Gastroesophageal sphincter (tissue), 4 donors: ENCODE measurements around the gene STXBP1. TPM values are rescaled to one million over a fixed set of nuclear protein-coding genes. Genes with fewer than 3 reads are reported as not detected.

ENCODE experiments used
- ATAC-seq: fragments of 150-250 bp; one replicate; pipeline ENCODE4 v1.9.1; 2016; ENCODE audit warnings: mild to moderate bottlenecking, moderate library complexity
- H3K27ac ChIP-seq, 4 donors: fragments of 200-600 bp; sonication (generic) in 3 of 4; 1 replicate in 3 of 4; 2 replicates in 1 of 4; pipeline ENCODE4 v1.5.1; 2016 to 2019
- H3K27me3 ChIP-seq: fragments of 200-600 bp; sonication (generic); one replicate; pipeline ENCODE4 v1.5.1; 2019
- H3K36me3 ChIP-seq, 2 donors: fragments of 200-600 bp; sonication (generic); one replicate each; pipeline ENCODE4 v1.5.1; 2019; ENCODE audit warnings: control low read depth in 1 of 2
- H3K4me1 ChIP-seq, 3 donors: fragments of 200-600 bp; sonication (generic); 1 replicate in 2 of 3; 2 replicates in 1 of 3; pipeline ENCODE4 v1.5.1; 2016 to 2019; ENCODE audit warnings: control low read depth in 2 of 3
- H3K4me3 ChIP-seq, 2 donors: fragments of 200-600 bp; sonication (generic); one replicate each; pipeline ENCODE4 v1.5.1; 2019; ENCODE audit warnings: mild to moderate bottlenecking in 1 of 2, moderate library complexity in 1 of 2
- H3K9me3 ChIP-seq, 3 donors: fragments of 200-600 bp; sonication (generic); one replicate each; pipeline ENCODE4 v1.5.1; 2017 to 2019; ENCODE audit warnings: control low read depth in 2 of 3
- EP300 ChIP-seq: sonication (generic); formaldehyde crosslinking; IDR thresholded peaks from one replicate; pipeline ENCODE4 v1.6.1; 2017; ENCODE audit warnings: antibody characterized with exemption, mild to moderate bottlenecking
- POLR2A ChIP-seq, 2 donors: fragments of 450-650 bp; IDR thresholded peaks; one replicate each; pipeline ENCODE4 v1.6.1; 2017; ENCODE audit warnings: antibody characterized with exemption in 2 of 2, mild to moderate bottlenecking in 2 of 2, moderate library complexity in 1 of 2
- POLR2AphosphoS5 ChIP-seq: sonication (generic); formaldehyde crosslinking; IDR thresholded peaks from one replicate; pipeline ENCODE4 v1.6.1; 2017; ENCODE audit warnings: antibody characterized with exemption
- WGBS, 2 donors: methylation state at CpG; one replicate each; pipeline ENCODE4 v1.1.5; 2018; ENCODE audit warnings: low coverage in 1 of 2; 5-methylcytosine and 5-hydroxymethylcytosine counted together
- total RNA-seq, 4 donors: library from RNA; depleted of rRNA; stranded (reverse); fragments of >200 nt; gene quantifications; one replicate each; pipeline ENCODE4 v1.1.0, GENCODE V29; 2016
- TF ChIP-seq, protein P1 (sequence below), 4 experiments: fragments of 200-600 bp in 2 of 4; fragments of 450-650 bp in 2 of 4; sonication (generic) in 1 of 4; IDR thresholded peaks; one replicate each; pipeline ENCODE4 v1.5.1; 2017 to 2019; ENCODE audit warnings: antibody characterized with exemption in 4 of 4, mild to moderate bottlenecking in 2 of 4, moderate library complexity in 2 of 4

STXBP1 gene
- total RNA-seq, 4 donors from 2014 or later = 25.7 to 47.0 (median 33.1) TPM

DNA sequence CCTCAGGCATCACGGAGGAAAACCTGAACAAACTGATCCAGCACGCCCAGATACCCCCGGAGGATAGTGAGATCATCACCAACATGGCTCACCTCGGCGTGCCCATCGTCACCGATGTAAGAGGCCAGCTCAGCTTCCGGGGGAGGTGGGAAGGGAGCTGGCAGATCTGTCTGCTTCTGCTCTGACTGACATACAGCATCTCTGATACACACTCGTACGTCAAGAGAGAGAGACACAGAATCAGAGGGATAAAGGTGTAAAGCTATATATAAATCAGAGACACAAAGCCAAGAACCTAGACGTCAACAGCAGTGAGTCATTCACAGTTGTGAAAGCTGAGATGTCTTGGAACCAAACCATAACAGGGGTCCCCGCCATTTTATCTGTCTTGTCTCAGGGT is 64.6 kb downstream of the STXBP1 start:
- no peak for ATAC-seq
- no peak overlapping the region for H3K4me3 ChIP-seq
- 66 to 75% methylated on average over 3 to 4 of the region's 12 CpGs for WGBS, 2 donors
- H3K27me3 ChIP-seq = no peaks in the 10 kb centered on the region
- TF ChIP-seq POLR2A (IDR thresholded peaks at IDR 0.05) (no peak), POLR2AphosphoS5 (no peak), EP300 (no peak)
- TF ChIP-seq, protein P1, sequence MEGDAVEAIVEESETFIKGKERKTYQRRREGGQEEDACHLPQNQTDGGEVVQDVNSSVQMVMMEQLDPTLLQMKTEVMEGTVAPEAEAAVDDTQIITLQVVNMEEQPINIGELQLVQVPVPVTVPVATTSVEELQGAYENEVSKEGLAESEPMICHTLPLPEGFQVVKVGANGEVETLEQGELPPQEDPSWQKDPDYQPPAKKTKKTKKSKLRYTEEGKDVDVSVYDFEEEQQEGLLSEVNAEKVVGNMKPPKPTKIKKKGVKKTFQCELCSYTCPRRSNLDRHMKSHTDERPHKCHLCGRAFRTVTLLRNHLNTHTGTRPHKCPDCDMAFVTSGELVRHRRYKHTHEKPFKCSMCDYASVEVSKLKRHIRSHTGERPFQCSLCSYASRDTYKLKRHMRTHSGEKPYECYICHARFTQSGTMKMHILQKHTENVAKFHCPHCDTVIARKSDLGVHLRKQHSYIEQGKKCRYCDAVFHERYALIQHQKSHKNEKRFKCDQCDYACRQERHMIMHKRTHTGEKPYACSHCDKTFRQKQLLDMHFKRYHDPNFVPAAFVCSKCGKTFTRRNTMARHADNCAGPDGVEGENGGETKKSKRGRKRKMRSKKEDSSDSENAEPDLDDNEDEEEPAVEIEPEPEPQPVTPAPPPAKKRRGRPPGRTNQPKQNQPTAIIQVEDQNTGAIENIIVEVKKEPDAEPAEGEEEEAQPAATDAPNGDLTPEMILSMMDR (IDR thresholded peaks at IDR 0.05) = no peak
- H3K27ac ChIP-seq = no peak overlapping the region
- H3K4me1 ChIP-seq = no peaks in the 10 kb centered on the region
- peaks cover 0 to 98% of the 10 kb centered on the region in 2 donors for H3K36me3 ChIP-seq
- no peaks in the 10 kb centered on the region for H3K9me3 ChIP-seq

DNA sequence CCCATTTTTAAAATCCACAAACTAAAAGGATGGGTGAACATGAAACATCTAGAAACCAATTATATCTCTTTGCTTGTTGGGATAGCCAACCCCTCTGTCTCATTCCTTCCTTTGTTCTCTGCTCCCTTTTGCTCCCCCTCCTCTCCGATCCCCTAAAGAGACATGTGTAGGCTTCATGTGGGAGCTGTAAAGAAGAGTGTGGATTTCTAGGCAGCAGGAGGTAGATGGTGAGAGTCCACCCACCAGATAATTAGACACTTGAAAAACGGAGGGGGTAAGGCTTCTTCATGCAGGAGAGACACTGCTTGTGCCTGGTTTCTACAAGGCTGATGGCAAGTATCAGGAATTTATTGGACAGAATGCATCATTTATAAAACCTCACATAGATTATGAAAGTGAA is 67.4 kb downstream of the STXBP1 start:
- no peak for ATAC-seq
- H3K4me1 ChIP-seq = no peaks in the 10 kb centered on the region
- H3K27me3 ChIP-seq = no peaks in the 10 kb centered on the region
- no peaks in the 10 kb centered on the region for H3K9me3 ChIP-seq
- H3K36me3 ChIP-seq = peaks cover 0 to 98% of the 10 kb centered on the region in 2 donors
- no peak overlapping the region for H3K4me3 ChIP-seq
- WGBS, 2 donors = 93 to 100% methylated on average over 1 to 2 of the region's 2 CpGs
- no peak overlapping the region for H3K27ac ChIP-seq
- TF ChIP-seq, protein P1 (IDR thresholded peaks at IDR 0.05) = no peak
- no peak for TF ChIP-seq POLR2AphosphoS5
- no peak for TF ChIP-seq EP300
- TF ChIP-seq POLR2A (IDR thresholded peaks at IDR 0.05) = no peak

DNA sequence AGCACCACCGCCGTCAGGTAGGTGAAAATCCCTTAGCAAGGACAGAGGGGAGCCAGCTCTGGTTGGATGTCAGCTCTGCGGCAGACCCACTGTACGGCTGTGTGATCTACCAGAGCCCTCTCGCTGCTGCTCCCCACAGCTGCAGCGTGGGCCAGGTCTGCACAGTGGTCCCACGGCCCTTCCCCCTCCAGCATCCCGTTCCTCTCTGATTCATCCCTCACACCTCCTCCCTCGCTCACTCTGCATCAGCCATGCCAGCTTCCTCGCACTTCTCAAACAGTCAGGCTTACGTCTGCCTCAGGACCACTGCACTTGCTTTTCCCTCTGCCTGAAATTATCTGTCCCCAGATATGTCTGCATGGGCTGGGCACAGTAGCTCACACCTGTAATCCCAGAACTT is 68.1 kb downstream of the STXBP1 start:
- Histone ChIP-seq H3K9me3 (no peaks in the 10 kb centered on the region), H3K36me3 (peaks cover 0 to 98% of the 10 kb centered on the region in 2 donors), H3K27ac (no peak overlapping the region), H3K4me3 (no peak overlapping the region), H3K4me1 (no peaks in the 10 kb centered on the region), H3K27me3 (no peaks in the 10 kb centered on the region)
- no peak for ATAC-seq
- TF ChIP-seq POLR2A (IDR thresholded peaks at IDR 0.05) = no peak
- no peak for TF ChIP-seq POLR2AphosphoS5
- TF ChIP-seq, protein P1 (IDR thresholded peaks at IDR 0.05) = no peak
- TF ChIP-seq EP300 = no peak
- WGBS, 2 donors = 89 to 91% methylated on average over 6 of the region's 11 CpGs

DNA sequence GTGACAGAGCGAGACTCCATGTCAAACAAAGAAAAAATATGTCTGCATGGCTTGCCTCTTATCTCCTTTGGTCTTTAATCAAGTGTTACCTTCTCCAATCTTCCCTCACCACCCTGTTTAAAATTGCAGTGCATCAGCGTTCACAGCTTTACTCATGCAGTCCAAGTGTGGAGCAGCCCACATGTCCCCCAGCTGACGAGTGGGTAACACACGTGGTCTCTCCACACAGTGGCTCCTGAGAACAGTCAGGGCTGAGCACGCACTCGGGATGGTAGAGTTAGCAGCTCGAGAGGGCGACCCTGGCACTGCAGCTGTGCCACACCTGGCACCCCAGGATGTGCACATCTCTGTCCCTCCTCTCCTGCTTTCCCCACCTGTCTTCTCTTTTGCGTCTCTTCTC is 68.8 kb downstream of the STXBP1 start:
- no peak for ATAC-seq
- Histone ChIP-seq H3K4me1 (no peaks in the 10 kb centered on the region), H3K4me3 (no peak overlapping the region), H3K9me3 (no peaks in the 10 kb centered on the region), H3K27me3 (no peaks in the 10 kb centered on the region), H3K36me3 (peaks cover 0 to 96% of the 10 kb centered on the region in 2 donors), H3K27ac (no peak overlapping the region)
- WGBS, 2 donors = 78 to 94% methylated on average over 4 to 6 of the region's 9 CpGs
- TF ChIP-seq POLR2A (IDR thresholded peaks at IDR 0.05) (no peak), POLR2AphosphoS5 (no peak), EP300 (no peak)
- TF ChIP-seq, protein P1 (IDR thresholded peaks at IDR 0.05) = no peak

DNA sequence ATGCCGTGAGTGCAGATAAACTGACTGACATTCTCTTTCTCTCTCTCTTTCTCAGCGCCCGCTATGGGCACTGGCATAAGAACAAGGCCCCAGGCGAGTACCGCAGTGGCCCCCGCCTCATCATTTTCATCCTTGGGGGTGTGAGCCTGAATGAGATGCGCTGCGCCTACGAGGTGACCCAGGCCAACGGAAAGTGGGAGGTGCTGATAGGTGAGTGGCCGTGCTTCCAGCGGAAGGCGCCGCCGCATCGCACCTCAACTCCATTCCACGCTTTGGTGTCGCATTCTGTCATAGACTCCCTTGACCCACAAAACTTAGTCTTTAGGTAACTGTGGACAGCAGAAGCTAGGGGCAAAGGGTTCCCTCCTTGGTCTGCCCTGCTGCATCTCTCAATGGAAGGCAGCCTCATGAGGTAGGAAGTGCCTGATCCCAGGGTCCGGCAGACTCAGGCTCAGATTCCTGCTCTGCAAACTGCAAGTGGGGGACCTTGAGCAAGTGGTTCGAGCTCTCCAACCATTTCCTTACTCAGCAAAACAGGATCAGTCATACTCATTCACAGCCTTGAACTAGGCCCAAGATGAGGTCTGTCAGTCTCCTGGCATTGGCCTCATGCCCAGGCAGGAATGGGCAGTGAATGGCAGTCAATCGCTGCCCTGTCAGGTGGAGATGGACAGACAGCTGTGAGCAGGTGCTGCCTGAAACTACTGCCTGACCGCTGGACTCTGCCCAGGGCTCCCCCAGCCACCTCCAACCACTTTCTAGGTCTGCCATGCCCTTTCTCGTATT is 70.5 kb downstream of the STXBP1 start:
- no peaks in the 10 kb centered on the region for H3K9me3 ChIP-seq
- H3K36me3 ChIP-seq = peaks cover 0 to 96% of the 10 kb centered on the region in 2 donors
- no peak overlapping the region for H3K4me3 ChIP-seq
- no peak for TF ChIP-seq EP300
- TF ChIP-seq POLR2AphosphoS5 = no peak
- TF ChIP-seq POLR2A (IDR thresholded peaks at IDR 0.05) = no peak
- TF ChIP-seq, protein P1 (IDR thresholded peaks at IDR 0.05) = no peak
- no peaks in the 10 kb centered on the region for H3K27me3 ChIP-seq
- no peak for ATAC-seq
- H3K4me1 ChIP-seq = no peaks in the 10 kb centered on the region
- WGBS, 2 donors = 93 to 95% methylated on average over 13 to 14 of the region's 23 CpGs
- H3K27ac ChIP-seq = no peak overlapping the region
